Measurements from ENCODE around the gene SOWAHB. TPM values are rescaled to one million over a fixed set of nuclear protein-coding genes. Genes with fewer than 3 reads are reported as not detected.

The SOWAHB gene
- total RNA-seq, 1 donor from 2014 or later = not detected

DNA sequence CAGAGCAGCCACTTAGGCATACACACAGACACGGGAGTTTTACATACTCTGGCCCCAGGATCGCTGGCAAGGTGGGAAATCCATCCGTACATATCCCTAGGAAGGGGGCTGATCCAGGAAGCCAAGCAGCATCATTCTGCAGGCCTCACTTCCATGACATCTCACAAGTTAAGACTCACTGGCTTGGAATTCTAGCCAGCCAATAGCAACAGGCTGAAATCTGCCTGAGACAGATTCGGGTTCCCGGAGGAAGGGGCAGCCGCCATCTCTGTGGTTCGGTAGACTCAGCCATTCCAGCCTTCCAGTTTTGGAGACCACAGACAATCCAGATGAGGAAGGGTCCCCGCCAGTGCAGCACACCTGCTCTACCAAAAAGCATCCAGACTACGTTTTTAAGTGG lies 31.3 kb downstream of the SOWAHB start:
- no peaks in the 10 kb centered on the region for H3K9me3 Mint-ChIP-seq

DNA sequence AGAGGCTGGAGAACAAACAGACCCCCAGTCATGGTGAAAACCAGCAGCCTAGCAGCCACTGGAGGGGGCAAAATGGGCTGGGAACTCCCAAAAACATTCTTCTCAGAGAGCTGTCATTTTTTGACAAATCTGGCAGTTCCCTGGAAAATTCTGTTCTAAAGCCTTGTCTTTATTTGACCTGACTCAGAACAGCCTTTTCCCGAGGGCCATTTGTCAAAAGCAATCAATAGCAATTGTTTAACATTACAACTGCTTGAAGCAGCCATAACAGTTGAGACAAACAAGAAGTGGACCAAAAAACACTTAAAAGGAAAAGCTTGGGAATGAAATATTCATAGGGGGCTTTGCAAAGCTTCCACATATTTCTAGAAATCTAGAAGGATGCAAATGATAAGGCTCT lies 39.6 kb downstream of the SOWAHB start:
- H3K27ac Mint-ChIP-seq = no peak overlapping the region

More for the DNA sequence above, 31.3 kb downstream of the SOWAHB start:
- H3K4me1 Mint-ChIP-seq (ENCODE audit: low read depth) = peaks cover 6% of the 10 kb centered on the region
- H3K4me3 Mint-ChIP-seq = no peak overlapping the region
- DNase-seq (ENCODE audit: low spot score) = no peak
- H3K27ac Mint-ChIP-seq = no peak overlapping the region
- peaks cover 2% of the 10 kb centered on the region for H3K27me3 Mint-ChIP-seq (ENCODE audit: insufficient read depth)
- H3K36me3 Mint-ChIP-seq (ENCODE audit: low read depth) = no peaks in the 10 kb centered on the region
- intact Hi-C loops (cut with micrococcal nuclease) = no loop called here

DNA sequence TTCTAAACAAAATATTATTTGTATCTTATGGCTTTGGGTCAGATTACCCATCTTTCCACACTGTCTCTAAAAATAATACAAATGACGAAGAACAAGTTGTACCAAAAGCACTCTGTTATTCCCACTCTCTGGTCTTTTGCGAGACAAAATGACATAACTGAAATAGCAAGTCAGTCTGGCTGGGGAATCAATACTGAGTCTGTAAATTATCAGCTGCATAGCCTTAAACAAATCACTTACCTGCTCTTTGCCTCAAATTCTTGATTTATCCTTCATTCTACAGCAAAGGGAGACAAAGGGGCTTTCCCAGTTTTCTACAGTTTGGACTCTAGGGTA lies 40.9 kb downstream of the SOWAHB start:
- H3K4me3 Mint-ChIP-seq = no peak overlapping the region
- intact Hi-C loops (cut with micrococcal nuclease) = no loop called here
- H3K9me3 Mint-ChIP-seq = no peaks in the 10 kb centered on the region
- no peaks in the 10 kb centered on the region for H3K4me1 Mint-ChIP-seq (ENCODE audit: low read depth)
- H3K27me3 Mint-ChIP-seq (ENCODE audit: insufficient read depth) = peaks cover 13% of the 10 kb centered on the region
- H3K27ac Mint-ChIP-seq = no peak overlapping the region
- DNase-seq (ENCODE audit: low spot score) = no peak
- H3K36me3 Mint-ChIP-seq (ENCODE audit: low read depth) = no peaks in the 10 kb centered on the region

More for the DNA sequence above, 39.6 kb downstream of the SOWAHB start:
- intact Hi-C loops (cut with micrococcal nuclease) = loop anchor here (1.0 kb wide), 1 partner anchor 186 kb away; no protein-coding TSS in a partner anchor
- no peaks in the 10 kb centered on the region for H3K4me1 Mint-ChIP-seq (ENCODE audit: low read depth)
- no peaks in the 10 kb centered on the region for H3K9me3 Mint-ChIP-seq
- H3K36me3 Mint-ChIP-seq (ENCODE audit: low read depth) = no peaks in the 10 kb centered on the region
- no peak overlapping the region for H3K4me3 Mint-ChIP-seq
- peaks cover 13% of the 10 kb centered on the region for H3K27me3 Mint-ChIP-seq (ENCODE audit: insufficient read depth)
- DNase-seq (ENCODE audit: low spot score) = no peak

DNA sequence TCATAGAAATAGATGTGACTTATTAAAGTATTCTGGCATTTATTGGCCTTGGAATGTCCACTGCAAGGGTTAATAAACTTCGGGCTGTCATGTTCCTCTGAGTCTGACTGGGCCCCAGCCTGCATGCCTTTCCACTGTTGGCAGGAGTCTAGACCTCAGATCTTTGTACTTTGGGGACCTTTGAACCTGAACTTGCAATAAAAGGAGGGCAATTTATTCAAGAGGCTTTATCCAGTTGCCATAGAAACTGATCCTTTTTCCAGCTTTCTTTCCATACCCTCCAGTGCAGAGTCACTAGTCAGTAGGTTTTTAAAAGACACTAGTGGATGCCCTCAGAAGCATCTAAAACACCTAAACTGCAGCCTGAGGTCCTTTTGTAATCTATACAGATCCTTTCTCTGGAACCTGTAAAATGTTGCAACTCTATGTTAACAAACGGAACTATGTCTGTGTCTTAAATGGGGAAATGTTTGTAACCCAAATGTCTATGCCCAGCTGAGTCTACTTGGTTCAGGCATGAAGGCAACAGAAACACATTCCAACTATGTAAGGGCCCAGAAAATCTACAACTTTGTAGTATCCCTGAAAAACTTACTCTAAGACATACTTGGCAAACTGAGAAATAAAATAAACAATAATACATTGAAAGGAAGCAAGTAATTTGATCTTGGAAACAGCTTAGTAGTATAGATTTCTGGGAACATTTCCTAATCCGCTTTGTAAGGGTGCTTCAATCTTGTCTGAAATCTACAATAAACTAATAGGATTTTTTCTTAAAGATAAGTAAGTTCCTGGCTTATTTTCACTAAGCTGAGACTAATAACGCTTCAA lies 41.5 kb downstream of the SOWAHB start:
- DNase-seq (ENCODE audit: low spot score) = no peak
- H3K4me1 Mint-ChIP-seq (ENCODE audit: low read depth) = no peaks in the 10 kb centered on the region
- intact Hi-C loops (cut with micrococcal nuclease) = no loop called here
- H3K27ac Mint-ChIP-seq = no peak overlapping the region
- no peaks in the 10 kb centered on the region for H3K9me3 Mint-ChIP-seq
- no peaks in the 10 kb centered on the region for H3K36me3 Mint-ChIP-seq (ENCODE audit: low read depth)
- H3K4me3 Mint-ChIP-seq = no peak overlapping the region
- H3K27me3 Mint-ChIP-seq (ENCODE audit: insufficient read depth) = peaks cover 13% of the 10 kb centered on the region

DNA sequence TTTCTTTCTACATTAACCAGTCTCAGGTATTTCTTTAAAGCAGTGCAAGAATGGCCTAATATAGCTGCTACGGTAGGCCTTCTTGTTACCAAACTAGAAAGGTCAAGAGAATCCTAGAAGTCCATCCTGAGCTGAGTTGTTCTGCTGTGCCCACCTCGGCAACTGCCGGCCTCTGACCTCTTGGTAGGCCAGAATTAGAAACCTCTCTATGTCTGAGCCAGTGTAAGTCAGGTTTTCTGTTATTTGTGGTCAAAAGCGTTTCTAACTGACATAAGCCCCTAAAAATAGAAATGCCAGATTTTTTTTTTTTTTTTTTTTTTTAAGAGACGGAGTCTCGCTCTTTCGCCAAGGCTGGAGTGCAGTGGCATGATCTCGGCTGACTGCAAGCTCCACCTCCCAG lies 43.1 kb downstream of the SOWAHB start:
- Mint-ChIP-seq H3K27me3 (ENCODE audit: insufficient read depth) (peaks cover 13% of the 10 kb centered on the region), H3K4me3 (no peak overlapping the region), H3K36me3 (ENCODE audit: low read depth) (no peaks in the 10 kb centered on the region), H3K9me3 (no peaks in the 10 kb centered on the region), H3K27ac (no peak overlapping the region), H3K4me1 (ENCODE audit: low read depth) (no peaks in the 10 kb centered on the region)
- intact Hi-C loops (cut with micrococcal nuclease) = no loop called here
- DNase-seq (ENCODE audit: low spot score) = no peak

DNA sequence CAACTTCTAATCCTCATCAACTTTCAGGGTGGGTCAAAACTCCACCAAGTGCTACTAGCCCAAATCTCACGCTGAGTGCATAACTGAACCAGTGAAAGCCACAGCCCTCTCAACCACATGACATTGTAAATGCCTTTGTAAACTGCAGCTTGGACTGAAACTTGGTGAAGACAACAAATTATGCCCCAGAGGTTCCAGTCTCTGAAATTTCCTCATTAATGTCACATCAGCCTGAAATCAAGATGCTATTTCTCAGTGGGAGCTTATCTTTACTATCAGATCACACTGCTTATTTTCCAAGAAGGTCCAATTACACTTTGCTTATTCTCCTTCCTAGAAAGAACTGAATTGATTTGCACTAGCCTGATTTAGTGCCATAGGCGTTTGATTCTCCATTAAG lies 46.6 kb downstream of the SOWAHB start:
- H3K27me3 Mint-ChIP-seq (ENCODE audit: insufficient read depth) = peaks cover 12% of the 10 kb centered on the region
- intact Hi-C loops (cut with micrococcal nuclease) = no loop called here
- no peak overlapping the region for H3K4me3 Mint-ChIP-seq
- no peak for DNase-seq (ENCODE audit: low spot score)
- H3K4me1 Mint-ChIP-seq (ENCODE audit: low read depth) = no peaks in the 10 kb centered on the region
- H3K27ac Mint-ChIP-seq = no peak overlapping the region
- H3K9me3 Mint-ChIP-seq = no peaks in the 10 kb centered on the region
- H3K36me3 Mint-ChIP-seq (ENCODE audit: low read depth) = no peaks in the 10 kb centered on the region

DNA sequence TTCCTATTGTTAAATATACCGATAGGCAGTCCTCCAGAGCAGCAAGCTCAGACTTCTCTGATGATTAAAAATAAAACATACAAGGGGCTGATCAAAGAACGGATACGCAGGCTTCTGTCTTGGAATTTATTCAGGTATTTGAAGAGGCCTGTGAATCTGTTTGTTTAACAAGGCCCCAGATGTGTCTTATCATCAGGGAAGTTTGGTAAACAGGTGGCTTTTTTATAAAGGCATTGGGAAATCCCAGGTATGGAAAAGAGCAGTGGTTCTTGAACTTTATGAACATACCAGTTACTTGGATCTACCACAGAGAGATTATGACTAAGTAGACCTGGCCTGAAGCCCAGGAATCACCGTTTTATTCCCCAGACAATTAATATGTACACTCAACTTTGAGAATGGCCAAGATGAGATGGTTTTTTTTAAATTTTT lies 47.9 kb downstream of the SOWAHB start:
- Mint-ChIP-seq H3K27me3 (ENCODE audit: insufficient read depth) (peaks cover 12% of the 10 kb centered on the region), H3K4me1 (ENCODE audit: low read depth) (no peaks in the 10 kb centered on the region), H3K27ac (no peak overlapping the region), H3K4me3 (no peak overlapping the region), H3K9me3 (no peaks in the 10 kb centered on the region), H3K36me3 (ENCODE audit: low read depth) (no peaks in the 10 kb centered on the region)
- intact Hi-C loops (cut with micrococcal nuclease) = no loop called here
- DNase-seq (ENCODE audit: low spot score) = no peak

Other genes starting within 250 kb of the SOWAHB start
- gene SEPTIN11, start 51.6 kb upstream of the SOWAHB start, total RNA-seq = 22.4 and 23.6 TPM in 2 replicates
- 236 and 253 TPM in 2 replicates for gene CCNI, start 177.8 kb upstream of the SOWAHB start, total RNA-seq

Data from activated T-helper 1 cell treated with anti-CD3 and anti-CD28 coated beads, Interleukin-12 subunit alpha, Interleukin-12 subunit beta, Interleukin-2, Interleukin-4 antibody, amounts not matched to agents 30 ng/mL and 10 ng/mL and 1 ng/mL, durations not matched to agents 14 hours and 24 hours and 36 hours (primary cell).